ENCODE measurements around the gene PCDH7.

DNA sequence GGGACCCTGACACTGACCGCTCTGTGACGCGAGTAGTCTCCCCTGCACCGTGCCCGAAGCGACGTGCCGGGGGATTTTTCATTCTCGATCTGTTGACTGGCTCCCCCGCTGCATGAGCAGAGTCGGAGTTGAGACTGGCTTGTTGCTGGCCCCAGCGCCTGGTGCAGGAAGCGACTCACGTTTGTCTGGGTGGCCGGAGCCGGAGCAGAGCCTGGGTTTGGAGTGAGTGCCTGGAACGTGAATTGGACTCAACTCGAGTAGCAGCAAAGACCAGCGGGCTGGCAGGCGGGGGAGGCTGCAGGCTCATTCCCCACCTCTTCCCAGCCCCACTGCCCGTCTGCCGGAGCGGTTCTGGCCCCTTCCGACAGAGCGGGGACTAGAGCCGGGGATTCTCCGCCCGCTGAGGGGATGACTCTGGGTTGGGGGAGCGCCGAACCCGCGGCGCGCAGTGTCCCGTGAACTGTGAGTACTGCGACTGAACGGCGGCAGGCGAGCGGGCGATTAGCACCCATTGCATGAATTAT is 554 bp downstream of the PCDH7 start:
- TF ChIP-seq, protein P1, sequence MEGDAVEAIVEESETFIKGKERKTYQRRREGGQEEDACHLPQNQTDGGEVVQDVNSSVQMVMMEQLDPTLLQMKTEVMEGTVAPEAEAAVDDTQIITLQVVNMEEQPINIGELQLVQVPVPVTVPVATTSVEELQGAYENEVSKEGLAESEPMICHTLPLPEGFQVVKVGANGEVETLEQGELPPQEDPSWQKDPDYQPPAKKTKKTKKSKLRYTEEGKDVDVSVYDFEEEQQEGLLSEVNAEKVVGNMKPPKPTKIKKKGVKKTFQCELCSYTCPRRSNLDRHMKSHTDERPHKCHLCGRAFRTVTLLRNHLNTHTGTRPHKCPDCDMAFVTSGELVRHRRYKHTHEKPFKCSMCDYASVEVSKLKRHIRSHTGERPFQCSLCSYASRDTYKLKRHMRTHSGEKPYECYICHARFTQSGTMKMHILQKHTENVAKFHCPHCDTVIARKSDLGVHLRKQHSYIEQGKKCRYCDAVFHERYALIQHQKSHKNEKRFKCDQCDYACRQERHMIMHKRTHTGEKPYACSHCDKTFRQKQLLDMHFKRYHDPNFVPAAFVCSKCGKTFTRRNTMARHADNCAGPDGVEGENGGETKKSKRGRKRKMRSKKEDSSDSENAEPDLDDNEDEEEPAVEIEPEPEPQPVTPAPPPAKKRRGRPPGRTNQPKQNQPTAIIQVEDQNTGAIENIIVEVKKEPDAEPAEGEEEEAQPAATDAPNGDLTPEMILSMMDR (IDR thresholded peaks at IDR 0.05), result no peak
- no peak for TF ChIP-seq POLR2A (IDR thresholded peaks at IDR 0.05)
- no peak for TF ChIP-seq EP300 (IDR thresholded peaks at IDR 0.05)
- TF ChIP-seq POLR2AphosphoS5 (IDR thresholded peaks at IDR 0.05), result no peak

Data from sigmoid colon (tissue), 4 donors.